SK-N-SH treated with all-trans-retinoic acid at 6 μM for 48 hours (cell line): ENCODE results near the gene LOXL3.

Experiments used
- ATAC-seq: fragments of 200-7000 bp; cut with Tn5 transposase; 3 replicates; pipeline ENCODE4 v1.9.1; 2020; ENCODE audit warnings: mild to moderate bottlenecking, moderate library complexity
- ARNTL ChIP-seq: fragments of 450-650 bp; formaldehyde crosslinking; IDR thresholded peaks from 2 replicates; pipeline ENCODE4 v1.5.0; 2020; ENCODE audit warnings: low read depth, mild to moderate bottlenecking, moderate library complexity, borderline replicate concordance
- CREB5 ChIP-seq: fragments of 250-450 bp; sonication (Bioruptor Pico); IDR thresholded peaks from 2 replicates; pipeline ENCODE4 v1.5.1; 2020; ENCODE audit warnings: low read depth, mild to moderate bottlenecking, moderate library complexity
- CSDC2 ChIP-seq: fragments of 250-450 bp; sonication (Bioruptor Pico); IDR thresholded peaks from 2 replicates; pipeline ENCODE4 v1.5.0; 2020; ENCODE audit warnings: mild to moderate bottlenecking, moderate library complexity
- CSRNP3 ChIP-seq: fragments of 250-450 bp; sonication (Bioruptor Pico); IDR thresholded peaks from 2 replicates; pipeline ENCODE4 v1.5.1; 2021; ENCODE audit warnings: mild to moderate bottlenecking, moderate library complexity
- GLIS3 ChIP-seq: fragments of 250-450 bp; sonication (Bioruptor Pico); IDR thresholded peaks from 2 replicates; pipeline ENCODE4 v1.5.0; 2020; ENCODE audit warnings: mild to moderate bottlenecking, moderate library complexity
- ISL1 ChIP-seq: fragments of 250-450 bp; sonication (Bioruptor Pico); IDR thresholded peaks from 2 replicates; pipeline ENCODE4 v2.1.2; 2022; ENCODE audit warnings: mild to moderate bottlenecking, moderate library complexity
- OSR1 ChIP-seq: fragments of 250-450 bp; sonication (Bioruptor Pico); IDR thresholded peaks from 2 replicates; pipeline ENCODE4 v1.8.0; 2022; ENCODE audit warnings: moderate library complexity, mild to moderate bottlenecking, inconsistent platforms
- PATZ1 ChIP-seq: fragments of 250-450 bp; sonication (Bioruptor Pico); IDR thresholded peaks from 2 replicates; pipeline ENCODE4 v1.8.0; 2020; ENCODE audit warnings: mild to moderate bottlenecking, moderate library complexity, borderline replicate concordance
- POU6F1 ChIP-seq: fragments of 250-450 bp; sonication (Bioruptor Pico); IDR thresholded peaks from 2 replicates; pipeline ENCODE4 v1.8.0; 2021; ENCODE audit warnings: low read depth, mild to moderate bottlenecking, moderate library complexity, borderline replicate concordance
- PPARA ChIP-seq: fragments of 250-450 bp; sonication (Bioruptor Pico); IDR thresholded peaks from 2 replicates; pipeline ENCODE4 v1.5.0; 2020; ENCODE audit warnings: mild to moderate bottlenecking, borderline replicate concordance
- RARB ChIP-seq: fragments of 250-450 bp; sonication (Bioruptor Pico); IDR thresholded peaks from 2 replicates; pipeline ENCODE4 v1.8.0; 2021; ENCODE audit warnings: mild to moderate bottlenecking, moderate library complexity
- SNAI2 ChIP-seq: fragments of 250-450 bp; sonication (Bioruptor Pico); IDR thresholded peaks from 2 replicates; pipeline ENCODE4 v1.5.0; 2020; ENCODE audit warnings: mild to moderate bottlenecking, moderate library complexity
- TCF4 ChIP-seq: fragments of 250-450 bp; sonication (Bioruptor Pico); IDR thresholded peaks from 2 replicates; pipeline ENCODE4 v1.8.0; 2021; ENCODE audit warnings: mild to moderate bottlenecking, moderate library complexity, borderline replicate concordance
- ZC3H10 ChIP-seq: fragments of 250-450 bp; sonication (Bioruptor Pico); IDR thresholded peaks from 2 replicates; pipeline ENCODE4 v1.5.1; 2021; ENCODE audit warnings: mild to moderate bottlenecking, moderate library complexity
- ZFP3 ChIP-seq: fragments of 250-450 bp; sonication (Bioruptor Pico); IDR thresholded peaks from 2 replicates; pipeline ENCODE4 v1.5.0; 2020; ENCODE audit warnings: mild to moderate bottlenecking, moderate library complexity
- ZFP30 ChIP-seq: fragments of 450-650 bp; formaldehyde crosslinking; IDR thresholded peaks from 2 replicates; pipeline ENCODE4 v1.5.0; 2022; ENCODE audit warnings: mild to moderate bottlenecking, moderate library complexity
- ZNF70 ChIP-seq: fragments of 450-650 bp; formaldehyde crosslinking; IDR thresholded peaks from 2 replicates; pipeline ENCODE4 v1.5.0; 2020; ENCODE audit warnings: mild to moderate bottlenecking, moderate library complexity
- ZNF8 ChIP-seq: fragments of 450-650 bp; formaldehyde crosslinking; IDR thresholded peaks from 2 replicates; pipeline ENCODE4 v1.5.0; 2020; ENCODE audit warnings: mild to moderate bottlenecking, moderate library complexity
- TF ChIP-seq, protein P1 (sequence below): fragments of 250-450 bp; sonication (Bioruptor Pico); IDR thresholded peaks from 2 replicates; pipeline ENCODE4 v1.5.0; 2020; ENCODE audit warnings: mild to moderate bottlenecking, moderate library complexity

LOXL3 gene

DNA sequence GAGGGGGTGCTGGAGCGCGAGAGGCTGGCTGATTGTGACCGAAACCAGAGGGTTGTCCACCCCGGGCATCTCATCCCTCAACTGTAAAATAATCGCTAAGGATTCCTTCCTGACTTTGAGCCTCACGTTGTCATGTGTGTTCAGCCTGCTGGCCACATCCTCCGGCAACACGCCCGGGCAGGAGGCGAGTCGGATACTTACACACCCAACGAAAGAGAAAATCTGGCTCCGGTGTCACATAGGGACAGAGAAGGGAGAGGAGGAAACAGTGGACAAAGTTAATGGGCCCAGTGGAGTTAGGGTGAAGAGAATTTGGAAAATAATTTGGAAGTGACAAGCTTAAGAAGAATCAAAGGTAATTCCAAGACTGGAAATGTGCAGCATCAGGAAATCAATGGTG, 37.1 kb downstream of the LOXL3 start:
- TF ChIP-seq CREB5, result no peak
- TF ChIP-seq OSR1 (CRISPR knock-in tag), result no peak
- TF ChIP-seq ZFP30, result no peak
- no peak for TF ChIP-seq ARNTL (CRISPR knock-in tag)
- no peak for TF ChIP-seq ZC3H10 (CRISPR knock-in tag)
- no peak for TF ChIP-seq RARB (CRISPR knock-in tag)
- TF ChIP-seq ISL1 (CRISPR knock-in tag), result no peak
- no peak for TF ChIP-seq TCF4 (CRISPR knock-in tag)
- no peak for TF ChIP-seq ZFP3 (CRISPR knock-in tag)
- TF ChIP-seq, protein P1, sequence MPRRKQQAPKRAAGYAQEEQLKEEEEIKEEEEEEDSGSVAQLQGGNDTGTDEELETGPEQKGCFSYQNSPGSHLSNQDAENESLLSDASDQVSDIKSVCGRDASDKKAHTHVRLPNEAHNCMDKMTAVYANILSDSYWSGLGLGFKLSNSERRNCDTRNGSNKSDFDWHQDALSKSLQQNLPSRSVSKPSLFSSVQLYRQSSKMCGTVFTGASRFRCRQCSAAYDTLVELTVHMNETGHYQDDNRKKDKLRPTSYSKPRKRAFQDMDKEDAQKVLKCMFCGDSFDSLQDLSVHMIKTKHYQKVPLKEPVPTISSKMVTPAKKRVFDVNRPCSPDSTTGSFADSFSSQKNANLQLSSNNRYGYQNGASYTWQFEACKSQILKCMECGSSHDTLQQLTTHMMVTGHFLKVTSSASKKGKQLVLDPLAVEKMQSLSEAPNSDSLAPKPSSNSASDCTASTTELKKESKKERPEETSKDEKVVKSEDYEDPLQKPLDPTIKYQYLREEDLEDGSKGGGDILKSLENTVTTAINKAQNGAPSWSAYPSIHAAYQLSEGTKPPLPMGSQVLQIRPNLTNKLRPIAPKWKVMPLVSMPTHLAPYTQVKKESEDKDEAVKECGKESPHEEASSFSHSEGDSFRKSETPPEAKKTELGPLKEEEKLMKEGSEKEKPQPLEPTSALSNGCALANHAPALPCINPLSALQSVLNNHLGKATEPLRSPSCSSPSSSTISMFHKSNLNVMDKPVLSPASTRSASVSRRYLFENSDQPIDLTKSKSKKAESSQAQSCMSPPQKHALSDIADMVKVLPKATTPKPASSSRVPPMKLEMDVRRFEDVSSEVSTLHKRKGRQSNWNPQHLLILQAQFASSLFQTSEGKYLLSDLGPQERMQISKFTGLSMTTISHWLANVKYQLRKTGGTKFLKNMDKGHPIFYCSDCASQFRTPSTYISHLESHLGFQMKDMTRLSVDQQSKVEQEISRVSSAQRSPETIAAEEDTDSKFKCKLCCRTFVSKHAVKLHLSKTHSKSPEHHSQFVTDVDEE, result no peak
- TF ChIP-seq POU6F1 (CRISPR knock-in tag), result no peak
- no peak for TF ChIP-seq SNAI2 (CRISPR knock-in tag)
- no peak for TF ChIP-seq CSRNP3 (CRISPR knock-in tag)
- TF ChIP-seq ZNF70 (CRISPR knock-in tag), result no peak
- TF ChIP-seq PPARA, result no peak
- TF ChIP-seq PATZ1 (CRISPR knock-in tag), result no peak
- no peak for TF ChIP-seq CSDC2 (CRISPR knock-in tag)
- ATAC-seq, result no peak

- TF ChIP-seq CSDC2 (CRISPR knock-in tag) (no peak), RARB (CRISPR knock-in tag) (no peak), ZNF8 (no peak), PPARA (no peak), POU6F1 (CRISPR knock-in tag) (no peak), ZFP30 (no peak), TCF4 (CRISPR knock-in tag) (no peak), GLIS3 (CRISPR knock-in tag) (no peak), CSRNP3 (CRISPR knock-in tag) (no peak), SNAI2 (CRISPR knock-in tag) (no peak)
- ATAC-seq, result no peak
These were observed 37.6 kb downstream of the LOXL3 start for GRCh38 chr2:74515981-74516633.
